Erythroblast (primary cell): ENCODE measurements around the gene ZFHX3.

Experiments
- GATA1 ChIP-seq: IDR thresholded peaks from 2 replicates; pipeline ENCODE4 v1.6.1; 2011; ENCODE audit warnings: low read depth, mild to moderate bottlenecking, control low read depth, low read length, moderate library complexity
- POLR2A ChIP-seq: IDR thresholded peaks from 2 replicates; pipeline ENCODE4 v1.6.1; 2011; ENCODE audit warnings: mild to moderate bottlenecking, low read length

- TF ChIP-seq POLR2A, result no peak
- TF ChIP-seq GATA1, result no peak
Measured at GRCh38 chr16:73041676-73042075, 6.3 kb downstream of the ZFHX3 start.
